ENCODE data around the gene MYO1A.

MYO1A gene

DNA sequence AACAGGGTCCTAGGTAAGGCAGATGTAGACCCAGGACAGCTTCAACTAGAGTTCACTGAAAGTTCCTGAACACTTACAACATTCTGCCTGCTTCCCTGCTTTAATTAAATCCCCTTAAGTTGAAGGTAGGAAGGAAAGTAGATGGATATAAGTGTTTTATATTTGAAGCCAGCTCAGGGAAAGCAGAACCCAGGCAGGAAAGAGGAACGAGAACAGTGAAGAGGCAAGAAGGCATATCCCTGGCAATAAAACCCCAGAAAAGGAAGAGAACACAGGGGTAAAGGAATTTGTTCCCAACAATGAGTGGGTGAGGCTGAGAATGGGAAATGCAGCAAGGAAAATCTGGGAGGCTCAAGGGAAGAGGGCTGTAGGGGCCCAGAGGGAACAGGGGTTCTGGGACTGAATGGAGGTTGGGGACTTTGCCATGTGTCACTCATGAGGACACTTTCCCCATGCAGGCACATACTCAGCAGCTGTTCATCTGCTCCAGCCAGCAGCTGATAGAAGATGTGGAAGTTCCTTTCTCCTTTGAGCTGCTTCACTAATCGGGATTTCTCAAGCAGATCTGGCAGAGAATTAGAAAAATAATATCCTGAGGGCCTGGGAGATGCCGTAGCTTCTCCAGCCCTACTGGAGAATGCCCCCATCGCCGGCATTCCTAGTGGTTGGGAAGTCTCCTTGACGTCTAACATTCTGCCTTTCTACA lies 3.7 kb downstream of the MYO1A start:
- no peak for TF ChIP-seq EZH2phosphoT487 (IDR thresholded peaks at IDR 0.05; ENCODE audit: low read depth)
- TF ChIP-seq, protein P1, sequence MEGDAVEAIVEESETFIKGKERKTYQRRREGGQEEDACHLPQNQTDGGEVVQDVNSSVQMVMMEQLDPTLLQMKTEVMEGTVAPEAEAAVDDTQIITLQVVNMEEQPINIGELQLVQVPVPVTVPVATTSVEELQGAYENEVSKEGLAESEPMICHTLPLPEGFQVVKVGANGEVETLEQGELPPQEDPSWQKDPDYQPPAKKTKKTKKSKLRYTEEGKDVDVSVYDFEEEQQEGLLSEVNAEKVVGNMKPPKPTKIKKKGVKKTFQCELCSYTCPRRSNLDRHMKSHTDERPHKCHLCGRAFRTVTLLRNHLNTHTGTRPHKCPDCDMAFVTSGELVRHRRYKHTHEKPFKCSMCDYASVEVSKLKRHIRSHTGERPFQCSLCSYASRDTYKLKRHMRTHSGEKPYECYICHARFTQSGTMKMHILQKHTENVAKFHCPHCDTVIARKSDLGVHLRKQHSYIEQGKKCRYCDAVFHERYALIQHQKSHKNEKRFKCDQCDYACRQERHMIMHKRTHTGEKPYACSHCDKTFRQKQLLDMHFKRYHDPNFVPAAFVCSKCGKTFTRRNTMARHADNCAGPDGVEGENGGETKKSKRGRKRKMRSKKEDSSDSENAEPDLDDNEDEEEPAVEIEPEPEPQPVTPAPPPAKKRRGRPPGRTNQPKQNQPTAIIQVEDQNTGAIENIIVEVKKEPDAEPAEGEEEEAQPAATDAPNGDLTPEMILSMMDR (IDR thresholded peaks at IDR 0.05; ENCODE audit: low read depth, low read length), result no peak
- no peak overlapping the region for H3K9ac ChIP-seq (ENCODE audit: low read length)
- H3K9me3 ChIP-seq (ENCODE audit: insufficient read depth, low read length), result no peaks in the 10 kb centered on the region
- no peaks in the 10 kb centered on the region for H3K79me2 ChIP-seq (ENCODE audit: low read length)
- H2AFZ ChIP-seq (ENCODE audit: low read depth, low read length), result no peak overlapping the region
- 0 out of 2 replicates have a peak overlapping the region, but pooled peaks have one; percentile 33 for H3K4me3 ChIP-seq (ENCODE audit: low read length)
- no peaks in the 10 kb centered on the region for H3K36me3 ChIP-seq (replicated peaks; ENCODE audit: low read depth, low read length)
- peak overlapping the region; percentile 70 for H3K4me2 ChIP-seq (ENCODE audit: low read length)
- H3K4me1 ChIP-seq (ENCODE audit: low read length), result peaks cover 18% of the 10 kb centered on the region
- no peaks in the 10 kb centered on the region for H4K20me1 ChIP-seq (ENCODE audit: insufficient read depth, low read length)
- no peaks in the 10 kb centered on the region; the same call in 1 of the 2 replicates for H3K27me3 ChIP-seq (ENCODE audit: low read depth, low read length)
- H3K27ac ChIP-seq (ENCODE audit: low read length), result no peak overlapping the region

DNA sequence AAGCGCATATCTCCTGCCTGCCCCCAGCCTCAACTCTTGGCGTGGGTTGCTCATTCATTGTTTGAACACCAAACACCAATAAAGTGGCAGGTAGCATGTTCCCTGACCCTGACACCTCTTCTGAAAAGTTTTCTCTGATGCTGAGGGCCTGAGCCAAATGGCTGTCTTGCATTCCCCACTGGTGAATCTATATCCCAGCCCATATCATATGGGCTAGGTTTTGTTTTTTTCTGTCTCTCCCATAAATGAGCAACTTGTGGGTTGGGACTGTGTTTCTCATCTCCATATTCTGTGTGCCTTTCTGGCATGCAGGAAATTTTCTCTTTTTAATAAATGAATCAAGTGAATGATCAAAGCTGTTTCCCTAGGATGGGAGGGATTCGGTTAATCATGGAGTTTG lies 5.0 kb downstream of the MYO1A start:
- Histone ChIP-seq H3K4me1 (ENCODE audit: low read length) (peaks cover 18% of the 10 kb centered on the region), H3K27ac (ENCODE audit: low read length) (no peak overlapping the region), H3K79me2 (ENCODE audit: low read length) (no peaks in the 10 kb centered on the region), H3K36me3 (replicated peaks; ENCODE audit: low read depth, low read length) (no peaks in the 10 kb centered on the region), H3K4me3 (ENCODE audit: low read length) (no peak overlapping the region), H3K4me2 (ENCODE audit: low read length) (no peak overlapping the region), H3K9ac (ENCODE audit: low read length) (no peak overlapping the region), H3K27me3 (ENCODE audit: low read depth, low read length) (no peaks in the 10 kb centered on the region; the same call in 1 of the 2 replicates), H3K9me3 (ENCODE audit: insufficient read depth, low read length) (no peaks in the 10 kb centered on the region), H2AFZ (ENCODE audit: low read depth, low read length) (no peak overlapping the region), H4K20me1 (ENCODE audit: insufficient read depth, low read length) (no peaks in the 10 kb centered on the region)
- no peak for TF ChIP-seq EZH2phosphoT487 (IDR thresholded peaks at IDR 0.05; ENCODE audit: low read depth)
- TF ChIP-seq, protein P1 (IDR thresholded peaks at IDR 0.05; ENCODE audit: low read depth, low read length), result no peak

DNA sequence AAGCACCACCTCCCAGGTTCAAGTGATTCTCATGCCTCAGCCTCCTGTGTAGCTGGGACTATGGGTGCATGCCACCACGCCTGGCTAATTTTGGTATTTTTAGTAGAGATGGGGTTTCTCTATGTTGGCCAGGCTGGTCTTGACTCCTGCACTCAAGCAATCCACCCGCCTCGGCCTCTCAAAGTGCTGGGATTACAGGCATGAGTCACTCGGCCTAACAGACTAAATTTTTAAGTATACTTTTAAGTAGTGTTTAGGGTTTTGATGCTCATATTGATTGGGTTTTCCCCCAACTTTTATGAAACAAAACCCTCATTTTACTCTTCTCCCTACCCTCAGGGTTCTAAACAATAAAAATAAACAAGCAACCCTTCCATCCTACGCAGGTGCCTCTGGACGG lies 5.5 kb downstream of the MYO1A start:
- Histone ChIP-seq H3K9me3 (ENCODE audit: insufficient read depth, low read length) (no peaks in the 10 kb centered on the region), H4K20me1 (ENCODE audit: insufficient read depth, low read length) (no peaks in the 10 kb centered on the region), H3K36me3 (replicated peaks; ENCODE audit: low read depth, low read length) (no peaks in the 10 kb centered on the region), H3K79me2 (ENCODE audit: low read length) (no peaks in the 10 kb centered on the region), H3K4me3 (ENCODE audit: low read length) (no peak overlapping the region), H3K4me1 (ENCODE audit: low read length) (peaks cover 18% of the 10 kb centered on the region), H3K9ac (ENCODE audit: low read length) (no peak overlapping the region), H2AFZ (ENCODE audit: low read depth, low read length) (no peak overlapping the region), H3K27ac (ENCODE audit: low read length) (no peak overlapping the region), H3K27me3 (ENCODE audit: low read depth, low read length) (no peaks in the 10 kb centered on the region; the same call in 1 of the 2 replicates), H3K4me2 (ENCODE audit: low read length) (no peak overlapping the region)
- TF ChIP-seq, protein P1 (IDR thresholded peaks at IDR 0.05; ENCODE audit: low read depth, low read length), result no peak
- TF ChIP-seq EZH2phosphoT487 (IDR thresholded peaks at IDR 0.05; ENCODE audit: low read depth), result no peak

DNA sequence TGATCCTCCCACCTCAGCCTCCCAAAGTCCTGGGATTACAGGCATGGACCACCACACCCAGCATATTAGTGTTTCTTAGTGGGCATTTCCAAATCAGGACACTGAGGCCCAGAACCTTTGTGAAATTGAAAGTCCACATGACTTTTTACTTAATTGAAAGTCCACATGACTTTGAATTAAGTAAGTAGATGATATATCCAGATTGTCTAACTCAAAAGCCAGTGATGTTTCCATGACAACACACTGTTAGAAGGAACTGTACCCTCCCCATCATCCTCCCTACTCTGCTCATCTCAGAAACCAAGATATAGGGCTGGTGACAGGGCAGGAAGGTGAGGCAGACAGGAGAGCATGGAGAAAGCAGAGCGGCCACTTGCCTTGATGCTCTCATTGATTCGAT lies 7.2 kb downstream of the MYO1A start:
- Histone ChIP-seq H4K20me1 (ENCODE audit: insufficient read depth, low read length) (no peaks in the 10 kb centered on the region), H3K4me2 (ENCODE audit: low read length) (no peak overlapping the region), H3K79me2 (ENCODE audit: low read length) (no peaks in the 10 kb centered on the region), H3K27ac (ENCODE audit: low read length) (no peak overlapping the region), H3K9me3 (ENCODE audit: insufficient read depth, low read length) (no peaks in the 10 kb centered on the region), H3K9ac (ENCODE audit: low read length) (no peak overlapping the region), H3K4me3 (ENCODE audit: low read length) (no peak overlapping the region), H3K27me3 (ENCODE audit: low read depth, low read length) (no peaks in the 10 kb centered on the region; the same call in 1 of the 2 replicates), H3K36me3 (replicated peaks; ENCODE audit: low read depth, low read length) (no peaks in the 10 kb centered on the region), H3K4me1 (ENCODE audit: low read length) (peaks cover 13% of the 10 kb centered on the region), H2AFZ (ENCODE audit: low read depth, low read length) (no peak overlapping the region)
- TF ChIP-seq, protein P1 (IDR thresholded peaks at IDR 0.05; ENCODE audit: low read depth, low read length), result no peak
- TF ChIP-seq EZH2phosphoT487 (IDR thresholded peaks at IDR 0.05; ENCODE audit: low read depth), result no peak
